ENCODE data around the gene XPO1.
"Not testable (repeated sequence)": the region's sequence is repeated elsewhere in the genome, so short reads cannot be mapped to it uniquely, and the experiment has no call there.

XPO1 gene, protein sequence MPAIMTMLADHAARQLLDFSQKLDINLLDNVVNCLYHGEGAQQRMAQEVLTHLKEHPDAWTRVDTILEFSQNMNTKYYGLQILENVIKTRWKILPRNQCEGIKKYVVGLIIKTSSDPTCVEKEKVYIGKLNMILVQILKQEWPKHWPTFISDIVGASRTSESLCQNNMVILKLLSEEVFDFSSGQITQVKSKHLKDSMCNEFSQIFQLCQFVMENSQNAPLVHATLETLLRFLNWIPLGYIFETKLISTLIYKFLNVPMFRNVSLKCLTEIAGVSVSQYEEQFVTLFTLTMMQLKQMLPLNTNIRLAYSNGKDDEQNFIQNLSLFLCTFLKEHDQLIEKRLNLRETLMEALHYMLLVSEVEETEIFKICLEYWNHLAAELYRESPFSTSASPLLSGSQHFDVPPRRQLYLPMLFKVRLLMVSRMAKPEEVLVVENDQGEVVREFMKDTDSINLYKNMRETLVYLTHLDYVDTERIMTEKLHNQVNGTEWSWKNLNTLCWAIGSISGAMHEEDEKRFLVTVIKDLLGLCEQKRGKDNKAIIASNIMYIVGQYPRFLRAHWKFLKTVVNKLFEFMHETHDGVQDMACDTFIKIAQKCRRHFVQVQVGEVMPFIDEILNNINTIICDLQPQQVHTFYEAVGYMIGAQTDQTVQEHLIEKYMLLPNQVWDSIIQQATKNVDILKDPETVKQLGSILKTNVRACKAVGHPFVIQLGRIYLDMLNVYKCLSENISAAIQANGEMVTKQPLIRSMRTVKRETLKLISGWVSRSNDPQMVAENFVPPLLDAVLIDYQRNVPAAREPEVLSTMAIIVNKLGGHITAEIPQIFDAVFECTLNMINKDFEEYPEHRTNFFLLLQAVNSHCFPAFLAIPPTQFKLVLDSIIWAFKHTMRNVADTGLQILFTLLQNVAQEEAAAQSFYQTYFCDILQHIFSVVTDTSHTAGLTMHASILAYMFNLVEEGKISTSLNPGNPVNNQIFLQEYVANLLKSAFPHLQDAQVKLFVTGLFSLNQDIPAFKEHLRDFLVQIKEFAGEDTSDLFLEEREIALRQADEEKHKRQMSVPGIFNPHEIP (N-terminal part only)

DNA sequence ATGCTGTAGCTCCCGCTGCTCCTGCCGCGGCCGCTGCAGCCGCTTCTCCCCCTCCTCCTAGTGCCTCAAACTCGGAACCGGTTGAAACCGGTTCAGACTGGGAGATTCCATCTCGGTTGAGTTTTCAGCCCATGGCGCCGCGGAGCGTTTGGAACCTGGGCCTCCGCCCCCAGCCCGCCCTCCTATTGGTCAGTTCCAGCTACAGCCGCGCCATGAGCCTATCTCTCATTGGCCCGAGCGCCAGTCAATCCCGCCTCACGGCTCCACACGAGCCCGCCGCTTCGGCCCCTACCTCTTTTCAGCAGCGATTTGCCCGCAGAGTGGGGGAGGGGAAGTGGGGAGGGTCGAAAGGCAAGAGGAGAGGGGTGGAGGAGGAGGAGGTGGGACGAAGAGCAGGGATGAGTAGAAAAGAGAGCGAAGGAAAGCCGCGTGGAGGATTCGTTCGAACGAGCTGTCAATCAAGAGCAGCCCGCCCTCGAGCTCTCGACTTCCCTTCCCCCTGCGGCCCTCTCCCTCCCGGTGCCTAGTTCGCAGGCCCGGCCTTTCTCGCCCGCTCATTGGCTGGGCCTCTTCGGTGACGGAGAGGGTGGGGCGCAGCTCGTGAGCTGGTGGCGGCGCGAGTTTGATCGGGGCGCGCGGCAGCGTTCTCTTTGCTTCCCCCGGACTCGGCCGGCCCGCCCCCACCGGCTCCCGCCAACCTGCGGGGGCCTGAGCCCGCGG, at the start of gene XPO1:
Gene XPO1, minus strand, starts transcription at position 157 of the 720 bp plus-strand sequence. CDS start 4,459 bp downstream, outside the sequence.
- TF ChIP-seq, protein P1, sequence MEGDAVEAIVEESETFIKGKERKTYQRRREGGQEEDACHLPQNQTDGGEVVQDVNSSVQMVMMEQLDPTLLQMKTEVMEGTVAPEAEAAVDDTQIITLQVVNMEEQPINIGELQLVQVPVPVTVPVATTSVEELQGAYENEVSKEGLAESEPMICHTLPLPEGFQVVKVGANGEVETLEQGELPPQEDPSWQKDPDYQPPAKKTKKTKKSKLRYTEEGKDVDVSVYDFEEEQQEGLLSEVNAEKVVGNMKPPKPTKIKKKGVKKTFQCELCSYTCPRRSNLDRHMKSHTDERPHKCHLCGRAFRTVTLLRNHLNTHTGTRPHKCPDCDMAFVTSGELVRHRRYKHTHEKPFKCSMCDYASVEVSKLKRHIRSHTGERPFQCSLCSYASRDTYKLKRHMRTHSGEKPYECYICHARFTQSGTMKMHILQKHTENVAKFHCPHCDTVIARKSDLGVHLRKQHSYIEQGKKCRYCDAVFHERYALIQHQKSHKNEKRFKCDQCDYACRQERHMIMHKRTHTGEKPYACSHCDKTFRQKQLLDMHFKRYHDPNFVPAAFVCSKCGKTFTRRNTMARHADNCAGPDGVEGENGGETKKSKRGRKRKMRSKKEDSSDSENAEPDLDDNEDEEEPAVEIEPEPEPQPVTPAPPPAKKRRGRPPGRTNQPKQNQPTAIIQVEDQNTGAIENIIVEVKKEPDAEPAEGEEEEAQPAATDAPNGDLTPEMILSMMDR (IDR thresholded peaks at IDR 0.05; ENCODE audit: low read depth, low read length, missing control alignments) = no peak
- peak; percentile 98 for DNase-seq (ENCODE audit: extremely low read depth, low read depth)
- H3K4me3 ChIP-seq (replicated peaks; ENCODE audit: low read depth, low read length) = peak within 1 kb of the TSS; percentile 86

DNA sequence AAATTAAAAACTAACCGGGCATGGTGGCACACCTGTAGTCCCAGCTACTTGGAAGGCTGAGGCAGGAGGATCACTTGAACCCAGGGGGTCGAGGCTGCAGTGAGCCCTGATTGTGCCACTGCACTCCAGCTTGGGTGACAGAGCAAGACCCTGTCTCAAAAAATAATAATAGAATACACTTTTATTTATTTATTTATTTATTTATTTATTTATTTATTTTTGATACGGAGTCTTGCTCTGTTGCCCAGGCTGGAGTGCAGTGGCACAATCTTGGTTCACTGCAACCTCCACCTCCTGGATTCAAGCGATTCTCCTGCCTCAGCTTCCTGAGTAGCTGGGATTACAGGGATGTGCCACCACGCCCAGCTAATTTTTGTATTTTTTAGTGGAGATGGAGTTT, 48.8 kb upstream of the XPO1 start:
- not testable (repeated sequence) for H3K4me3 ChIP-seq (replicated peaks; ENCODE audit: low read depth, low read length); DNase-seq (ENCODE audit: extremely low read depth, low read depth)

DNA sequence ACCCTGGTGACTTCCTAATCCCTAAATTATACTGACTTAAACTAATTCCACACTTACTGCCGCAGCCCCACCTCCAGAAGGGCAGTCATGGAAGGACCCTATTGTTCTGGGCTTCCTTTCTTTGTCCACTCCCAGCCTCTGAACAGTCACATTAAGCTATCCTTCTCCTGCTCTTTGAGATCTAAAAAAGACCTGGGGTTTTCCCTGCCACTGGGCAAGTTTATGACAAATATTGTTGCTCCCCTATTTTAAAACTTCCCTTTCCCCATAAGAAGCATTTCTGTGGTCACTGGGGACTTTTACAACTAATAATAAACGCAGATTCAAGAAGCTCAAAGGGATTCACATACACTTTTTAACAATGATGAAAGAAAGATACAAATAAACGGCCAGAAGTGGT, 47.2 kb upstream of the XPO1 start:
- TF ChIP-seq, protein P1 (IDR thresholded peaks at IDR 0.05; ENCODE audit: low read depth, low read length, missing control alignments) = no peak
- DNase-seq (ENCODE audit: extremely low read depth, low read depth) = no peak
- H3K4me3 ChIP-seq (replicated peaks; ENCODE audit: low read depth, low read length) = no peak overlapping the region

DNA sequence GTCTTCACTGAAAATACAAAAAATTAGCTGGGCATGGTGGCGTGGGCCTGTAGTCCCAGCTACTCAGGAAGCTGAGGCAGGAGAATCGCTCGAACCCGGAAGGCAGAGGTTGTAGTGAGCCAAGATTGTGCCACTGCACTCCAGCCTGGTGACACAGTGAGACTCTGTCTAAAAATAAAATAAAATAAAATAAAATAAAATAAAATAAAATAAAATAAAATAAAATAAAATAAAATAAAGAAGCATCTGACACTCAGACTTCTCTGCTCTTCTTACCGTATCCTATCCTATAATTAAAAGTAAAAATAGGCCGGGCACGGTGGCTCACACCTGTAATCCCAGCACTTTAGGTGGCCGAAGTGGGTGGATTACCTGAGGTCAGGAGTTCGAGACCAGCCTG, 46.2 kb upstream of the XPO1 start:
- DNase-seq (ENCODE audit: extremely low read depth, low read depth); H3K4me3 ChIP-seq (replicated peaks; ENCODE audit: low read depth, low read length): not testable (repeated sequence)

DNA sequence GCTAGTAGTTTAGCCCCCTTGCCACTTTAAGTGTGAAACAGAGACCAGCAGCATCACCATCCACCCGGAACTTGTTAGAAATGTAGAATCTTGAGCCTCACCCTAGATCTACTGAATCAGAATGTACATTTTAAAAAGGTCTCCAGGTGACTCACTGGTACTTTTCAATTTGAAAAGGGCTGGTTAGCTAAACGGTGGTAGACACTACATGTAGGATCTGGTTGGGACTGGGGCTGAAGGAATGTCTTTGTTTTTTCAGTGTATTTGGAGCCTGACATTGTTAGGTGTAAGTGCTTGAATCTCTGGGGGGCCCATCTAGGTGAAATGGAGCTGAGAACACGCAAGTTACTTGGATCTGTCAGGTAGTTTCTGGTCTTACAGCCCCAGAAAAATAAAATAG, 44.0 kb upstream of the XPO1 start:
- no peak overlapping the region for H3K4me3 ChIP-seq (replicated peaks; ENCODE audit: low read depth, low read length)
- DNase-seq (ENCODE audit: extremely low read depth, low read depth) = no peak
- TF ChIP-seq, protein P1 (IDR thresholded peaks at IDR 0.05; ENCODE audit: low read depth, low read length, missing control alignments) = no peak

DNA sequence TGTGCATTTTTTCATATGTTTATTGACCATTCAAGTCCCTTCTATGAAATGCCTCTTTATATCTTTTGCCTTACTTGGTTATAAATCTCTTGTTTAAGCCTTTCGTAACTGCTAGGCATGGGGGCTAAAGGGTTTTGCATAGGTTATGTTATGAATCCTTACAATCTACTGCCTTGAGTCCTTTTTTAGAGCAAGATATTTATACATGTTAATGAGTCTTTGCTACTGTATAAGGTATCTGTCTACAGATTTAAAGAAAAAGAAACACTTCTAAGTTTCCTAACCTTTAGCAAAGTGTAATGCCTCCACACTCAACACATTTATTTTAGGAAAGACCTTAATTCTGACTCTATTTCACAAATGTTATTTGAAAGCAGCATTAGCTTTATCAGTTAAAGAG, 43.6 kb upstream of the XPO1 start:
- DNase-seq (ENCODE audit: extremely low read depth, low read depth) = no peak
- H3K4me3 ChIP-seq (replicated peaks; ENCODE audit: low read depth, low read length) = no peak overlapping the region
- TF ChIP-seq, protein P1 (IDR thresholded peaks at IDR 0.05; ENCODE audit: low read depth, low read length, missing control alignments) = no peak

DNA sequence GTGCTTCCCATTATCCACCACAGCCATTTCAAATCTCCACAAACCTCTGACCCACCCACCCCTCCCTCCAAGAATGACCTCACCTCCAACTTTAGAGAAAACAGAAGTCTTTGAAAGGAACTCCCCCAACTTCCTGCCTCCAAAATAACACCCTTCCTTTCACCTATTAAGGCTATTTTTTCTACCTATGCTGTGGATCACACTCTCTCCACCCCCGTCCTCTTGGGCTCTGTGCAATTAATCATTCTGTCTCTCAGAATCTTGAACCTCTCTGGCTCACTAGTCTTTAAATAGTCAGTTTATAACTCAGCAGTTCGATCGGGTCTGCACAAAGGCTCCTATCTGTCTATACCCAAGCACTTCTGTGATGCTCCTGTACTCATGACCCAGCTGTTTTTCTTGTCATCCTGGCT, 37.3 kb upstream of the XPO1 start:
- no peak for DNase-seq (ENCODE audit: extremely low read depth, low read depth)
- H3K4me3 ChIP-seq (replicated peaks; ENCODE audit: low read depth, low read length) = no peak overlapping the region
- TF ChIP-seq, protein P1 (IDR thresholded peaks at IDR 0.05; ENCODE audit: low read depth, low read length, missing control alignments) = no peak
